ENCODE measurements around the gene TUBB8.

TUBB8 gene

GRCh38 chr10:83930-84530 is 34.9 kb upstream of the TUBB8 start (continued):
- no peak for TF ChIP-seq POU6F1 (CRISPR knock-in tag; IDR thresholded peaks at IDR 0.05; ENCODE audit: borderline replicate concordance, low read depth)
- no peak for TF ChIP-seq BACH2 (CRISPR knock-in tag; IDR thresholded peaks at IDR 0.05; ENCODE audit: borderline replicate concordance)
- no peak for TF ChIP-seq TSHZ2 (CRISPR knock-in tag; IDR thresholded peaks at IDR 0.05)
- TF ChIP-seq CSDC2 (CRISPR knock-in tag; IDR thresholded peaks at IDR 0.05): no peak
- no peak for TF ChIP-seq ZFP30 (CRISPR knock-in tag; IDR thresholded peaks at IDR 0.05)
- TF ChIP-seq PPARA (CRISPR knock-in tag; IDR thresholded peaks at IDR 0.05; ENCODE audit: borderline replicate concordance): no peak

DNA sequence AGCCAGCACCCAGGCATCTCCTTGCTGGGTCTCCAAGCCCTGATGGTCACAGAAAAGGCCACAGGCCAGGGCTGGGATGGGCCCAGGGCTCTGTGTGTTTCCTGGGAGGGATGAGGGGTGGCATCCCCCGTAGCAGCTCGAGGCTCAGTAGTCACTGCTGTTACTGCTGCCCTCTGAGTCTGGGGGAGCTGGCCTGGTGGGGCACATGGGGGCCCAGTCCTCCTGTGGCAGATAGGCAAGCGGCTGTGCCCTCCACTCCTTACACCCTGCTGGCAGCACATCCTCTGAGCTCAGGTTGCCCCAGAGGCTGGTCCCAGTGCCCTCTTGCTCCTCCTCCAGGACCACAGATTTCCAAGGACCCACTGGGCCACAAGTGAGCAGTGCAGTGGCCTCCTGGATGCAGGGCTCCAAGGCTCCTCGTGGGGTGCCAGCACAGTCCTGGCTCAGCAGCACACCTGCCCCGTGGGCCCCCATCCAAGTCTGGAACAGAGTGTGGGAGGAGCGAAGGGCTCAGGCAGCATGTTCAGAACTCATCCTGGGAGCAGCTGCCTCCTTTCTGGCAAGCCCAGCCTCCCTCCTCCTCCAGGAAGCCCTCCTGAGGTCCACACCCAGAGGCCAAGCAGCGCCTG is 31.5 kb upstream of the TUBB8 start:
- TF ChIP-seq PPARA (CRISPR knock-in tag; IDR thresholded peaks at IDR 0.05; ENCODE audit: borderline replicate concordance) (no peak), ZFP30 (CRISPR knock-in tag; IDR thresholded peaks at IDR 0.05) (no peak), POU6F1 (CRISPR knock-in tag; IDR thresholded peaks at IDR 0.05; ENCODE audit: borderline replicate concordance, low read depth) (no peak), RARB (CRISPR knock-in tag; IDR thresholded peaks at IDR 0.05) (no peak), ZNF565 (CRISPR knock-in tag; conservative IDR thresholded peaks at IDR 0.05; ENCODE audit: low read depth) (no peak), ZNF70 (CRISPR knock-in tag; IDR thresholded peaks at IDR 0.05) (no peak), CREB5 (CRISPR knock-in tag; IDR thresholded peaks at IDR 0.05; ENCODE audit: low read depth) (no peak), PATZ1 (CRISPR knock-in tag; IDR thresholded peaks at IDR 0.05; ENCODE audit: borderline replicate concordance) (no peak), BACH2 (CRISPR knock-in tag; IDR thresholded peaks at IDR 0.05; ENCODE audit: borderline replicate concordance) (no peak), GLIS3 (CRISPR knock-in tag; IDR thresholded peaks at IDR 0.05) (no peak), ZFP3 (CRISPR knock-in tag; IDR thresholded peaks at IDR 0.05) (no peak)
- no peak for ATAC-seq

GRCh38 chr10:79532-80215 is 30.6 kb upstream of the TUBB8 start:
- no peak for ATAC-seq
- TF ChIP-seq ZC3H10 (CRISPR knock-in tag; IDR thresholded peaks at IDR 0.05) (no peak), TSHZ2 (CRISPR knock-in tag; IDR thresholded peaks at IDR 0.05) (no peak), ZFP30 (CRISPR knock-in tag; IDR thresholded peaks at IDR 0.05) (no peak), TOX (CRISPR knock-in tag; IDR thresholded peaks at IDR 0.05; ENCODE audit: borderline replicate concordance) (no peak), SNAI2 (CRISPR knock-in tag; IDR thresholded peaks at IDR 0.05) (no peak), ZNF8 (CRISPR knock-in tag; IDR thresholded peaks at IDR 0.05) (no peak), PPARA (CRISPR knock-in tag; IDR thresholded peaks at IDR 0.05; ENCODE audit: borderline replicate concordance) (no peak), ZNF70 (CRISPR knock-in tag; IDR thresholded peaks at IDR 0.05) (no peak), ZFP3 (CRISPR knock-in tag; IDR thresholded peaks at IDR 0.05) (no peak), CSDC2 (CRISPR knock-in tag; IDR thresholded peaks at IDR 0.05) (no peak), TCF4 (CRISPR knock-in tag; IDR thresholded peaks at IDR 0.05; ENCODE audit: borderline replicate concordance) (no peak), OSR1 (CRISPR knock-in tag; IDR thresholded peaks at IDR 0.05) (no peak), ARNTL (CRISPR knock-in tag; IDR thresholded peaks at IDR 0.05; ENCODE audit: borderline replicate concordance, low read depth) (no peak)
- TF ChIP-seq, protein P1, sequence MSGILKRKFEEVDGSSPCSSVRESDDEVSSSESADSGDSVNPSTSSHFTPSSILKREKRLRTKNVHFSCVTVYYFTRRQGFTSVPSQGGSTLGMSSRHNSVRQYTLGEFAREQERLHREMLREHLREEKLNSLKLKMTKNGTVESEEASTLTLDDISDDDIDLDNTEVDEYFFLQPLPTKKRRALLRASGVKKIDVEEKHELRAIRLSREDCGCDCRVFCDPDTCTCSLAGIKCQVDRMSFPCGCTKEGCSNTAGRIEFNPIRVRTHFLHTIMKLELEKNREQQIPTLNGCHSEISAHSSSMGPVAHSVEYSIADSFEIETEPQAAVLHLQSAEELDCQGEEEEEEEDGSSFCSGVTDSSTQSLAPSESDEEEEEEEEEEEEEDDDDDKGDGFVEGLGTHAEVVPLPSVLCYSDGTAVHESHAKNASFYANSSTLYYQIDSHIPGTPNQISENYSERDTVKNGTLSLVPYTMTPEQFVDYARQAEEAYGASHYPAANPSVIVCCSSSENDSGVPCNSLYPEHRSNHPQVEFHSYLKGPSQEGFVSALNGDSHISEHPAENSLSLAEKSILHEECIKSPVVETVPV (CRISPR knock-in tag; IDR thresholded peaks at IDR 0.05): no peak

All from SK-N-SH treated with all-trans-retinoic acid at 6 μM for 48 hours (cell line).